ENCODE data around the gene VWA8.

DNA sequence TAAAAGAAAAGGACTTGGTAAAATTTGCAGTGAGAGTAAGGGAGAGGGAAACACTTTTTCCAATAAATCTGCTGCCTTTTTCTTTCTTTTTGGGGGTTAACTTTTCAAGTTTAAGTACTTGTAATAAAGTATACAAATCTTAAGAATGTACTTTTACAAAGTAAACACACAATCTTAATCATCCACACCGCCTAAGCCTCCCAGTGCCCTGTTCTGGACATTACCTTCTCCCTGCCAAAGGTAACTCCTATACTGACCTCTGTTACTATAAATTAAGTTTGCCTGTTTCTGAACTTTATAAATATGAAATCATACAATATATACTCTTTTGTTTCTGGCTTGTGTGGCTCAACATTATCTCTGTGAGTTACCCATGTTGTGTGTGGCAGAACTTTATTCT is 365.6 kb downstream of the VWA8 start:
- TF ChIP-seq, protein P1, sequence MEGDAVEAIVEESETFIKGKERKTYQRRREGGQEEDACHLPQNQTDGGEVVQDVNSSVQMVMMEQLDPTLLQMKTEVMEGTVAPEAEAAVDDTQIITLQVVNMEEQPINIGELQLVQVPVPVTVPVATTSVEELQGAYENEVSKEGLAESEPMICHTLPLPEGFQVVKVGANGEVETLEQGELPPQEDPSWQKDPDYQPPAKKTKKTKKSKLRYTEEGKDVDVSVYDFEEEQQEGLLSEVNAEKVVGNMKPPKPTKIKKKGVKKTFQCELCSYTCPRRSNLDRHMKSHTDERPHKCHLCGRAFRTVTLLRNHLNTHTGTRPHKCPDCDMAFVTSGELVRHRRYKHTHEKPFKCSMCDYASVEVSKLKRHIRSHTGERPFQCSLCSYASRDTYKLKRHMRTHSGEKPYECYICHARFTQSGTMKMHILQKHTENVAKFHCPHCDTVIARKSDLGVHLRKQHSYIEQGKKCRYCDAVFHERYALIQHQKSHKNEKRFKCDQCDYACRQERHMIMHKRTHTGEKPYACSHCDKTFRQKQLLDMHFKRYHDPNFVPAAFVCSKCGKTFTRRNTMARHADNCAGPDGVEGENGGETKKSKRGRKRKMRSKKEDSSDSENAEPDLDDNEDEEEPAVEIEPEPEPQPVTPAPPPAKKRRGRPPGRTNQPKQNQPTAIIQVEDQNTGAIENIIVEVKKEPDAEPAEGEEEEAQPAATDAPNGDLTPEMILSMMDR (tag by site-specific recombination; IDR thresholded peaks at IDR 0.05) = no peak
- TF ChIP-seq ZNF23 (tag by site-specific recombination; IDR thresholded peaks at IDR 0.05; ENCODE audit: borderline replicate concordance) = no peak
- TF ChIP-seq ZNF558 (tag by site-specific recombination; IDR thresholded peaks at IDR 0.05) = no peak
- TF ChIP-seq YY1 (tag by site-specific recombination; IDR thresholded peaks at IDR 0.05) = no peak
- TF ChIP-seq, protein P2, sequence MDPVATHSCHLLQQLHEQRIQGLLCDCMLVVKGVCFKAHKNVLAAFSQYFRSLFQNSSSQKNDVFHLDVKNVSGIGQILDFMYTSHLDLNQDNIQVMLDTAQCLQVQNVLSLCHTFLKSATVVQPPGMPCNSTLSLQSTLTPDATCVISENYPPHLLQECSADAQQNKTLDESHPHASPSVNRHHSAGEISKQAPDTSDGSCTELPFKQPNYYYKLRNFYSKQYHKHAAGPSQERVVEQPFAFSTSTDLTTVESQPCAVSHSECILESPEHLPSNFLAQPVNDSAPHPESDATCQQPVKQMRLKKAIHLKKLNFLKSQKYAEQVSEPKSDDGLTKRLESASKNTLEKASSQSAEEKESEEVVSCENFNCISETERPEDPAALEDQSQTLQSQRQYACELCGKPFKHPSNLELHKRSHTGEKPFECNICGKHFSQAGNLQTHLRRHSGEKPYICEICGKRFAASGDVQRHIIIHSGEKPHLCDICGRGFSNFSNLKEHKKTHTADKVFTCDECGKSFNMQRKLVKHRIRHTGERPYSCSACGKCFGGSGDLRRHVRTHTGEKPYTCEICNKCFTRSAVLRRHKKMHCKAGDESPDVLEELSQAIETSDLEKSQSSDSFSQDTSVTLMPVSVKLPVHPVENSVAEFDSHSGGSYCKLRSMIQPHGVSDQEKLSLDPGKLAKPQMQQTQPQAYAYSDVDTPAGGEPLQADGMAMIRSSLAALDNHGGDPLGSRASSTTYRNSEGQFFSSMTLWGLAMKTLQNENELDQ (tag by site-specific recombination; IDR thresholded peaks at IDR 0.05; ENCODE audit: low read depth) = no peak
- TF ChIP-seq MEIS1 (CRISPR knock-in tag; IDR thresholded peaks at IDR 0.05; ENCODE audit: borderline replicate concordance) = no peak
- TF ChIP-seq, protein P3, sequence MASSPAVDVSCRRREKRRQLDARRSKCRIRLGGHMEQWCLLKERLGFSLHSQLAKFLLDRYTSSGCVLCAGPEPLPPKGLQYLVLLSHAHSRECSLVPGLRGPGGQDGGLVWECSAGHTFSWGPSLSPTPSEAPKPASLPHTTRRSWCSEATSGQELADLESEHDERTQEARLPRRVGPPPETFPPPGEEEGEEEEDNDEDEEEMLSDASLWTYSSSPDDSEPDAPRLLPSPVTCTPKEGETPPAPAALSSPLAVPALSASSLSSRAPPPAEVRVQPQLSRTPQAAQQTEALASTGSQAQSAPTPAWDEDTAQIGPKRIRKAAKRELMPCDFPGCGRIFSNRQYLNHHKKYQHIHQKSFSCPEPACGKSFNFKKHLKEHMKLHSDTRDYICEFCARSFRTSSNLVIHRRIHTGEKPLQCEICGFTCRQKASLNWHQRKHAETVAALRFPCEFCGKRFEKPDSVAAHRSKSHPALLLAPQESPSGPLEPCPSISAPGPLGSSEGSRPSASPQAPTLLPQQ (tag by site-specific recombination; IDR thresholded peaks at IDR 0.05) = no peak
- no peak for TF ChIP-seq ZNF76 (tag by site-specific recombination; IDR thresholded peaks at IDR 0.05; ENCODE audit: borderline replicate concordance, low read depth)
- TF ChIP-seq KLF17 (tag by site-specific recombination; IDR thresholded peaks at IDR 0.05) = no peak
- TF ChIP-seq ZNF48 (tag by site-specific recombination; IDR thresholded peaks at IDR 0.05) = no peak
